Prostate gland (tissue), 2 donors: ENCODE results near the gene GLIS2.

Experiments
- POLR2A ChIP-seq: fragments of 450-650 bp; IDR thresholded peaks from one replicate; pipeline ENCODE4 v1.6.1; 2016; ENCODE audit warnings: antibody characterized with exemption, mild to moderate bottlenecking
- POLR2AphosphoS5 ChIP-seq: sonication (generic); formaldehyde crosslinking; IDR thresholded peaks from one replicate; pipeline ENCODE4 v1.6.1; 2017; ENCODE audit warnings: antibody characterized with exemption
- TF ChIP-seq, protein P1 (sequence below), 4 experiments: fragments of 200-600 bp in 2 of 4; fragments of 450-650 bp in 2 of 4; sonication (generic) in 2 of 4; IDR thresholded peaks; 1 replicate in 3 of 4; 2 replicates in 1 of 4; pipeline ENCODE4 v1.5.1; 2016 to 2019; ENCODE audit warnings: antibody characterized with exemption in 4 of 4, mild to moderate bottlenecking in 2 of 4, moderate library complexity in 2 of 4

DNA sequence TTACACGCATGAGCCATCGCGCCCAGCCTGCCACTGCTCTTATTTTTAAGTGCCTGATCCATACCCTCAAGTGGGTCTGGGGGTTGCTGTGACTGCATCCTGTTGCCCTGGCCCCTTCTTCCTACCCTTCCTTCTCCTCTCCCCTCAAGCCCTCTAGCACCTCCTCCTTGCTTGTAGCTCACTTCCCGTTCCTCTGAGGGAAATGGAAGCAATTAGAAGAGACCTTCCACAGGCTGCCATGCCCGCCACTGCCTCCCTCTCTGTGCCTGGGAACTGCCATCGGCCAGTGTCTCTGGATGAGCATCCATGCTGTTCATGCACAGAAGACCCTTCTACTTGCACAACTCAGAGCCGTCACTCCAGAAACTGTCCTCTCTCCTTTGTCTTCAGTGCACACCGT, 32.4 kb upstream of the GLIS2 start:
- TF ChIP-seq POLR2A = no peak
- TF ChIP-seq, protein P1, sequence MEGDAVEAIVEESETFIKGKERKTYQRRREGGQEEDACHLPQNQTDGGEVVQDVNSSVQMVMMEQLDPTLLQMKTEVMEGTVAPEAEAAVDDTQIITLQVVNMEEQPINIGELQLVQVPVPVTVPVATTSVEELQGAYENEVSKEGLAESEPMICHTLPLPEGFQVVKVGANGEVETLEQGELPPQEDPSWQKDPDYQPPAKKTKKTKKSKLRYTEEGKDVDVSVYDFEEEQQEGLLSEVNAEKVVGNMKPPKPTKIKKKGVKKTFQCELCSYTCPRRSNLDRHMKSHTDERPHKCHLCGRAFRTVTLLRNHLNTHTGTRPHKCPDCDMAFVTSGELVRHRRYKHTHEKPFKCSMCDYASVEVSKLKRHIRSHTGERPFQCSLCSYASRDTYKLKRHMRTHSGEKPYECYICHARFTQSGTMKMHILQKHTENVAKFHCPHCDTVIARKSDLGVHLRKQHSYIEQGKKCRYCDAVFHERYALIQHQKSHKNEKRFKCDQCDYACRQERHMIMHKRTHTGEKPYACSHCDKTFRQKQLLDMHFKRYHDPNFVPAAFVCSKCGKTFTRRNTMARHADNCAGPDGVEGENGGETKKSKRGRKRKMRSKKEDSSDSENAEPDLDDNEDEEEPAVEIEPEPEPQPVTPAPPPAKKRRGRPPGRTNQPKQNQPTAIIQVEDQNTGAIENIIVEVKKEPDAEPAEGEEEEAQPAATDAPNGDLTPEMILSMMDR (IDR thresholded peaks at IDR 0.05) = no peak
- TF ChIP-seq POLR2AphosphoS5 = no peak
